BJ (cell line): Measurements from ENCODE around the gene OR2F1. TPM values are rescaled to one million over a fixed set of nuclear protein-coding genes. Genes with fewer than 3 reads are reported as not detected.

ENCODE experiments used
- CTCF ChIA-PET: fragments of 350-600 bp; formaldehyde crosslinking; extraction: SDS; loops from one replicate; lab custom pipeline; 2021; ENCODE audit warnings: antibody characterized with exemption, inconsistent platforms; lab: Yijun Ruan, JAX
- POLR2A ChIA-PET: fragments of 300-600 bp; sonication (Branson Sonifier 250); formaldehyde crosslinking; extraction: SDS; loops from one replicate; lab custom pipeline; 2021; ENCODE audit warnings: antibody characterized with exemption; lab: Charles Lee
- DNase-seq: peaks from one replicate; pipeline ENCODE4 v3.0.0-alpha.2; 2011; ENCODE audit warnings: low read depth
- H3K27me3 ChIP-seq: 2 replicates; pipeline ENCODE4 v1.6.0; 2011; ENCODE audit warnings: low read length; ENCODE audit not compliant: control insufficient read depth, insufficient read depth
- H3K36me3 ChIP-seq: 2 replicates; pipeline ENCODE4 v1.5.1; 2011; ENCODE audit warnings: low read length; ENCODE audit not compliant: control insufficient read depth, insufficient read depth
- H3K4me3 ChIP-seq: 2 replicates; pipeline ENCODE4 v1.5.1; 2011; ENCODE audit warnings: low read depth, mild to moderate bottlenecking, control low read depth, low read length
- CTCF ChIP-seq: IDR thresholded peaks from 2 replicates; pipeline ENCODE4 v1.5.1; 2011; ENCODE audit warnings: low read depth, mild to moderate bottlenecking, control low read depth, inconsistent platforms, low read length, moderate library complexity; ENCODE audit not compliant: insufficient read depth
- polyA plus RNA-seq: library from polyadenylated mRNA; depleted of rRNA; stranded (reverse); fragments of >200 nt; gene quantifications from 2 replicates; pipeline ENCODE4 v1.2.3, GENCODE V29; 2011; rRNA removed

OR2F1 gene
- polyA plus RNA-seq, 1 experiment, result not detected

- no peak for DNase-seq
- Histone ChIP-seq H3K27me3 (no peaks in the 10 kb centered on the region), H3K4me3 (no peak overlapping the region), H3K36me3 (no peaks in the 10 kb centered on the region)
- ChIA-PET POLR2A (no interaction called here), CTCF (interaction anchor here (0.7 to 2.1 kb wide), 14 partner anchors 9 to 275 kb away, joined by 3 to 10 read pairs (median 5); partner anchors contain the start of gene TCAF1)
- peak; percentile 45 for TF ChIP-seq CTCF
Observed at GRCh38 chr7:144011458-144012230, 57.0 kb downstream of the OR2F1 start.

Other genes starting within 250 kb of the OR2F1 start
- gene CTAGE6, start 197.1 kb upstream of the OR2F1 start, polyA plus RNA-seq, result 0.02 and 0.09 TPM in 2 replicates
- gene TCAF1, start 52.7 kb upstream of the OR2F1 start, polyA plus RNA-seq, result 39.9 and 55.2 TPM in 2 replicates
- gene OR2F2, start 19.6 kb upstream of the OR2F1 start, polyA plus RNA-seq, result not detected in 2 replicates
- gene OR6B1, start 45.5 kb downstream of the OR2F1 start, polyA plus RNA-seq, result not detected in 2 replicates
- gene OR2A5, start 94.1 kb downstream of the OR2F1 start, polyA plus RNA-seq, result not detected in 2 replicates
- not detected in 2 replicates for gene OR2A25, start 115.0 kb downstream of the OR2F1 start, polyA plus RNA-seq
- not detected in 2 replicates for gene OR2A12, start 131.4 kb downstream of the OR2F1 start, polyA plus RNA-seq
- not detected in 2 replicates for gene OR2A2, start 154.7 kb downstream of the OR2F1 start, polyA plus RNA-seq
- not detected in 2 replicates for gene OR2A14, start 168.3 kb downstream of the OR2F1 start, polyA plus RNA-seq
- gene CTAGE4, start 228.6 kb downstream of the OR2F1 start, polyA plus RNA-seq, result 0.91 and 0.98 TPM in 2 replicates
- 0.37 and 0.91 TPM in 2 replicates for gene ARHGEF35, start 241.0 kb downstream of the OR2F1 start, polyA plus RNA-seq